HG02763 (cell line): ENCODE data around the gene CPTP.
A peak's percentile ranks its signal among the peaks of the same experiment; 100 is the strongest.
"Not testable (repeated sequence)": the region's sequence is repeated elsewhere in the genome, so short reads cannot be mapped to it uniquely, and the experiment has no call there.

ENCODE experiments used
- ATAC-seq: cut with Tn5 transposase; IDR thresholded peaks from one replicate; pipeline ENCODE4 v1.9.1; 2021; ENCODE audit warnings: mild to moderate bottlenecking, moderate library complexity; ENCODE audit not compliant: unreplicated experiment

The CPTP gene

DNA sequence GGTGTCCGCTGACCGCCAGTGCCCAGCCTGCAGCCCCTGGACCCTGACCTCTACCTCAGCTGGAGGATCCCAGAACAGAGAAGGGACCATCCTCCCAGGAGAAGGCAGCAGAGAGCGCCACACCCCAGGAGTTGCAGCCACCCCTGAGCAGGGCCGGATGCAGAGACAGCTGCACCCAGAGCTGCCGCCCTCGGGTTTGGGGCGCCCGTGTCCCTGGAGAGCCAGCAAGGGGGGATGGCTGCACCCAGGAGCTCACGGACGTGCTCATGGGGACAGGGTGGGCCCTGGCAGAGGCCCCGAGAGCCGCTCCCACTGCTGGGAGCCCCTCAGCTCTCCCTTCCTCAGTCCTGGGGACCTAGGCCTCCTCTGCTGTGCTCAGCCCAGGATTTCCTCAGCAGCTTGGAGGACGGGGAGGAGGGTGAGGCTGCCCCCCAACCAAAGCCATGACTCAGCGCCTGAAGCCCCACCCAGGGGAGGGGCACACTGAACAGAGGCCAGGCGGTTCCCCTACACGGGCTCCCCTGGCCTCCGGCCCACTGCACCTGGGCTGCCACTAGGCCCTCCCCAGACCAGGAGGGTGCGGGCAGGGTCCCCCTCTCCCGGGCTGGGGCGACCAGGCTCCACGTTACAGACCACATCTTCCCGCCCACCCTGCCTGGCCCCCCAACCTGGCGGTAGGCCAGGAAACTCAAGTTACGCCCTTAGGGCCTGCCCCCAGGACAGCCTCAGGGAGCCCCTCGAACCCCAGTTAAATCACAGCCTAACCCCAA lies 19.1 kb upstream of the CPTP start:
- ATAC-seq: no peak

DNA sequence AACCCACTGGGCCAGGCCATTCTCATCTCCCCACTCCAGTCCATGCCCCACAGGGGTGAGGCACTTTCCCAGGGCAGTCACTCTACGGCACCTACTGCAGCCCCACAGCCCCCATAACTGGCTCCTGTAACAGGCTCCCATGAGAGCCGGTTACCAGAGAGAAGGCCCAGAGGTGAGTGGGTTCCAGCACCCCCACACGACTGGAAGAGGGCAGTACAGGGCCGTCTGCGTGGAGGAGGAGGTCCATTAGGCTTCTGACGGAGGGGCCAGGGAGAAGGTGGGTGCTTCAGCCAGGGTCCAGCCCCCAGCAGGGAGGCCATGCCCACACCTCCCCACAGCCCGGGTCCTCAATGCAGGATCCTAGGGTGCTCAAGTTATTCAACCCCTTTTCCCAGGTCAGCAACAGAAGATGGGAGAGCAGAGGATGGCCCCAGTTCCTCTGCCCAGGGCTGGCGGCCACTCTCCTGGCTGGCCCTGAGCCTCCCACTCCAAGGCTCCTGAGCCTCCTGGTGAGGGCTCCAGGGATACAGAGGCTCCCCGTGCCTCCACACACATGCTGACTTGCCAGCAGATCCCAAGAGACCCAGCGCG lies 18.4 kb upstream of the CPTP start:
- ATAC-seq: no peak

GRCh38 chr1:1306661-1307260 lies 17.8 kb upstream of the CPTP start:
- no peak for ATAC-seq

GRCh38 chr1:1307261-1307922 lies 17.2 kb upstream of the CPTP start:
- peak; percentile 2 for ATAC-seq

GRCh38 chr1:1307923-1308755 lies 16.5 kb upstream of the CPTP start, which contains the start of the genes ACAP3 and PUSL1:
Gene ACAP3, minus strand, starts transcription at chr1:1307930. Its CDS starts 115 bp downstream, at chr1:1307815.
Gene PUSL1, plus strand, starts transcription at chr1:1308597. Its CDS starts 47 bp downstream, at chr1:1308644.
- peak; percentile 56 for ATAC-seq

GRCh38 chr1:1308756-1309250 lies 15.8 kb upstream of the CPTP start:
- ATAC-seq: peak; percentile 10

- ATAC-seq: no peak
Measured at GRCh38 chr1:1309251-1310108, 15.1 kb upstream of the CPTP start.

- no peak for ATAC-seq
Measured at GRCh38 chr1:1310109-1310385, 14.6 kb upstream of the CPTP start.

GRCh38 chr1:1310476-1311053 lies 14.0 kb upstream of the CPTP start:
- ATAC-seq: no peak

GRCh38 chr1:1311107-1312104 lies 13.2 kb upstream of the CPTP start:
- ATAC-seq: no peak

DNA sequence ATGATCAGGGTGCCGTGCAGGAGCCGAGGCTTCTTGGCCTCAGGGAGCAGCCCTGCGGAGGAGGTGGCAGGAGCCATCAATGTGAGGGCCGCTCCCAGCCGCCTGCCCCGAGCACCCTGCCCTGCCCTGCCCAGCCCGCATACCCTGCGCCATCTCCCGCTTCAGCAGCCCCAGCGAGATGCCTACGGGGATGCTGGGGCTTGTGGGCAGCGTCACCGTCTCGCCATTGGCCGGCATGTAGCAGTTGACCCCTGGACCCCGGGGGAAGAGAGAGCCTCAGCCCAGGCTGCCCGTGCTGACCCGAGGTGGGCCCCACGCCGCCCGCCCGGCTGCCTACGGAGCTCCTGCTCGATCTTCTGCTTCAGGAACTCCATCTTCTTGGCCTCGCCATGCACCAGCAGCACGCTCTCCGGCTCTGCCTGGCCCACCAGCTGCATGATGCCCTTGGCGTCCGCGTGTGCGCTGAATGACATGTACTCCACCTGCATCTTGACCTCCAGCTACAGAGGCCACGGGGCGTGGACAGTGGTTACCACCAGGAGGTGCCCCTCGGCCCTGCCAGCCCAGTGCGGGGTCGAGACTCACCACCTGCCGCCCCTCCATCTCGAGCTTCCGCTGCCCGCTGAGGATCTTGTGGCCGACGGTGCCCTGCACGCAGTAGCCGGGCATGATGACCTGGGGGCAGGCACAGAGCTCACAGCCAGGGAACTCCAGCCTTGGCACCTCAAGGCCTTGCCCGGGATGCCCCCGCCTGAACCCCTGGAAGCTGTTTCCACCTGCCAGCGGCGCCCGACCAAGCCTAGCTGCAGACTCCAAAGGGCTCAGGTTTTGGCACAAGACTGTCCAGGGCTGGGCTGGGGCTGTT lies 11.9 kb upstream of the CPTP start:
- ATAC-seq: no peak

- no peak for ATAC-seq
Measured at GRCh38 chr1:1313500-1314236, 10.9 kb upstream of the CPTP start.

- ATAC-seq: no peak
Measured at GRCh38 chr1:1314237-1314586, 10.4 kb upstream of the CPTP start.

- no peak for ATAC-seq
Measured at GRCh38 chr1:1314678-1315335, 9.8 kb upstream of the CPTP start.

DNA sequence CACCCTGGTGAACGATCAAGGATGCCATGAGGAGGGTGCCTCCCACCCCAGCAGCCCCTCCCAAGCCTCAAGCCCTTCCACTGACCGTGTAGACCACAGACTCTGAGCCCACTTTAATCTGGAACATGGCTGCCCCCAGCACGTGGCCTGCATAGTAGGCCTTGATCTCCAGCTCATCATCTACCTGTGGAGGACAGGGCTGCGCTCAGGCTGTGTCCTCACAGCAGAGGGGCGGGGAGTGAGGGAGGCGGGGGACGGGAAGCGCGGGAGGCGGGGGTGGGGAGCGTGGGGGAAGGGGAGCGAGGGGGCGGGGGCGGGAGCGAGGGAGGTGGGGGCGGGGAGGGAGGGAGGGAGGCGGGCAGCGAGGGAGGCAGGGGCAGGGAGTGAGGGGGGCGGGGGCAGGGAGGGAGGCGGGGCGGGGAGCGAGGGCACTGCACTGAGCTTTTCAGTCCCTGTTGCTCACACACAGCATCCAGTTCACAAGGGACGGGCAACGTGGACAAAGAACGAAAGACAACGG lies 9.1 kb upstream of the CPTP start:
- ATAC-seq: no peak

DNA sequence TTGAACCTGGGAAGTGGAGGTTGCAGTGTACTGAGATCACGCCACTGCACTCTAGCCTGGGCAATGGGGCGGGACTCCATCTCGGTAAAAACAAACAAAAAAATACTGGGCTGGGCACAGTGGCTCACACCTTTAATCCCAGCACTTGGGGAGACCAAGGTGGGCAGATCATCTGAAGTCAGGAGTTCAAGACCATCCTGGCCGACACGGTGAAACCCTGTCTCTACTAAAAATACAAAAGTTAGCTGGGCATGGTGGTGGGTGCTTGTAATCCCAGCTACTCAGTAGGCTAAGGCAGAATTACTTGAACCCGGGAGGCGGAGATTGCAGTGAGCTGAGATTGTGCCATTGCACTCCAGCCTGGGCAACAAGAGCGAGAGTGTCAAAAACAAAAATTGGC lies 8.4 kb upstream of the CPTP start:
- ATAC-seq: not testable (repeated sequence)
